GM23338 (cell line): Measurements from ENCODE around the gene CELSR3. TPM values are rescaled to one million over a fixed set of nuclear protein-coding genes. Genes with fewer than 3 reads are reported as not detected.

Source experiments
- ATAC-seq: fragments of 200-7000 bp; cut with Tn5 transposase; 3 replicates; pipeline ENCODE4 v1.9.1; 2020
- DNase-seq: peaks from one replicate; pipeline ENCODE4 v3.0.0-alpha.2; 2015; ENCODE audit warnings: low spot score
- H2AFZ ChIP-seq: fragments of 200-600 bp; sonication (generic); 2 replicates; pipeline ENCODE4 v1.8.0; 2016; ENCODE audit warnings: antibody characterized with exemption, mild to moderate bottlenecking, moderate library complexity
- H3F3A ChIP-seq: fragments of 200-600 bp; sonication (generic); replicated peaks from 2 replicates; pipeline ENCODE4 v1.8.0; 2017; ENCODE audit warnings: antibody characterized with exemption, mixed run types, low read depth
- H3K27ac ChIP-seq: fragments of 200-600 bp; sonication (generic); 2 replicates; pipeline ENCODE4 v1.6.1; 2016; ENCODE audit warnings: low read depth
- H3K27me3 ChIP-seq: fragments of 200-600 bp; sonication (generic); 2 replicates; pipeline ENCODE4 v1.8.0; 2016; ENCODE audit warnings: mild to moderate bottlenecking, mixed run types, moderate library complexity; ENCODE audit not compliant: insufficient read depth
- H3K36me3 ChIP-seq: fragments of 200-600 bp; sonication (generic); 2 replicates; pipeline ENCODE4 v1.8.0; 2016; ENCODE audit warnings: mild to moderate bottlenecking; ENCODE audit not compliant: insufficient read depth
- H3K4me1 ChIP-seq: fragments of 200-600 bp; sonication (generic); 2 replicates; pipeline ENCODE4 v1.8.0; 2016; ENCODE audit warnings: mild to moderate bottlenecking, moderate library complexity; ENCODE audit not compliant: insufficient read depth
- H3K4me2 ChIP-seq: fragments of 200-600 bp; sonication (generic); 2 replicates; pipeline ENCODE4 v1.7.1; 2017; ENCODE audit warnings: mixed run types
- H3K4me3 ChIP-seq: fragments of 200-600 bp; sonication (generic); 2 replicates; pipeline ENCODE4 v1.6.1; 2016; ENCODE audit warnings: mixed run types
- H3K79me2 ChIP-seq: fragments of 200-600 bp; sonication (generic); replicated peaks from 2 replicates; pipeline ENCODE4 v1.8.0; 2017; ENCODE audit warnings: mild to moderate bottlenecking; ENCODE audit not compliant: insufficient read depth
- H3K9me2 ChIP-seq: fragments of 200-600 bp; sonication (generic); 2 replicates; pipeline ENCODE4 v1.8.0; 2017; ENCODE audit not compliant: insufficient read depth
- H4K20me1 ChIP-seq: fragments of 200-600 bp; sonication (generic); replicated peaks from 2 replicates; pipeline ENCODE4 v1.8.0; 2017; ENCODE audit warnings: mild to moderate bottlenecking; ENCODE audit not compliant: insufficient read depth
- H3K27ac Mint-ChIP-seq: 2 replicates; pipeline ENCODE4 v1.8.0; 2020; ENCODE audit warnings: inconsistent platforms, mild to moderate bottlenecking, moderate library complexity, mixed read lengths
- H3K27me3 Mint-ChIP-seq: 3 replicates; pipeline ENCODE4 v1.8.0; 2022; ENCODE audit warnings: low read depth, mild to moderate bottlenecking, moderate library complexity, mixed read lengths, inconsistent platforms; ENCODE audit not compliant: insufficient read depth, poor library complexity
- H3K36me3 Mint-ChIP-seq: 3 replicates; pipeline ENCODE4 v1.8.0; 2021; ENCODE audit warnings: low read depth, mild to moderate bottlenecking, inconsistent platforms, moderate library complexity, mixed read lengths
- H3K4me1 Mint-ChIP-seq: 3 replicates; pipeline ENCODE4 v1.8.0; 2020; ENCODE audit warnings: mild to moderate bottlenecking, inconsistent platforms, mixed read lengths
- H3K4me3 Mint-ChIP-seq: 3 replicates; pipeline ENCODE4 v1.8.0; 2021; ENCODE audit warnings: moderate library complexity, mild to moderate bottlenecking, inconsistent platforms, mixed read lengths
- H3K9me3 Mint-ChIP-seq: 3 replicates; pipeline ENCODE4 v1.8.0; 2020; ENCODE audit warnings: moderate library complexity, mild to moderate bottlenecking, inconsistent platforms, mixed read lengths
- EZH2phosphoT487 ChIP-seq: fragments of 200-600 bp; sonication (generic); IDR thresholded peaks from one replicate; pipeline ENCODE4 v1.8.1; 2018; ENCODE audit warnings: antibody characterized with exemption; ENCODE audit not compliant: unreplicated experiment
- POLR2AphosphoS5 ChIP-seq: IDR thresholded peaks from 2 replicates; pipeline ENCODE4 v1.6.1; 2016; ENCODE audit warnings: antibody characterized with exemption, low read depth
- ZNF331 ChIP-seq: fragments of 250-450 bp; sonication (Bioruptor Pico); IDR thresholded peaks from 2 replicates; pipeline ENCODE4 v1.5.0; 2020; ENCODE audit warnings: low read depth, mild to moderate bottlenecking, moderate library complexity
- polyA plus RNA-seq: library from polyadenylated mRNA; unstranded; fragments of >200 nt; fragmentation: Nextera tagmentation; extraction: Ambion mirVana; gene quantifications from 2 replicates; pipeline ENCODE4 v1.2.1, GENCODE V29; 2016
- total RNA-seq: library from RNA; depleted of rRNA; stranded (reverse); fragments of >200 nt; shearing (Covaris generic); gene quantifications from 2 replicates; pipeline ENCODE4 v1.2.3, GENCODE V29; 2014
- TF ChIP-seq, protein P1 (sequence below), 2 experiments: fragments of 200-600 bp in 1 of 2; sonication (generic) in 1 of 2; conservative IDR thresholded peaks; 2 replicates each; pipeline versions ENCODE4 v1.5.1 to v1.6.1; 2016 to 2017; ENCODE audit warnings: antibody characterized with exemption in 2 of 2, low read depth in 2 of 2, mild to moderate bottlenecking in 2 of 2, moderate library complexity in 1 of 2
- TF ChIP-seq, protein P2 (sequence below): IDR thresholded peaks from 2 replicates; pipeline ENCODE4 v1.6.1; 2016; ENCODE audit warnings: antibody characterized with exemption

Gene CELSR3
- total and polyA plus RNA-seq, 2 experiments from 2014 or later, result 7.5 to 33.3 TPM

DNA sequence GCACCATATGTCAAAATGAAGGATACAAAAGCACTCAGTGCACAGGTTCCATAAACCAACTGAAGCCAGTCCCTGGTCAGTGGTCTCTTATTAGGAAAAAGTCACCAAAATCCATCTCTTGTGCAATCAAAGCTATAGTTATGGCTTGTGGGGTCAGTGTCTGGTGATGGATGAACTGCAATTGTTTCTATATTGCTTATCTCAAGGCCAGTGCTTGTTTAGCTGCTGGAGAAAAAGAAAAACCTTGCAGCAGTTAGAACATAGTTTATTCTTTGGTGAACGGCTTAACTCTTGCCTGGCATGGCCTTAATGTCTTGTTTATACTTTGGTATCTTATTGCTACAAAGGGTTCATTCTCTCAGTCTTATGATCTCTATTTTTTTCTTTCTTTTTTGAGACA is 50.4 kb downstream of the CELSR3 start:
- Histone ChIP-seq H3K4me1 (peaks cover 15% of the 10 kb centered on the region), H3K4me3 (no peak overlapping the region), H3K4me2 (no peak overlapping the region), H3K36me3 (peaks cover 17% of the 10 kb centered on the region), H3F3A (peaks cover 25% of the 10 kb centered on the region), H3K79me2 (peaks cover 18% of the 10 kb centered on the region), H3K9me2 (no peaks in the 10 kb centered on the region), H3K27ac (no peak overlapping the region), H3K27me3 (no peaks in the 10 kb centered on the region), H2AFZ (no peak overlapping the region), H4K20me1 (no peaks in the 10 kb centered on the region)
- TF ChIP-seq, protein P1, sequence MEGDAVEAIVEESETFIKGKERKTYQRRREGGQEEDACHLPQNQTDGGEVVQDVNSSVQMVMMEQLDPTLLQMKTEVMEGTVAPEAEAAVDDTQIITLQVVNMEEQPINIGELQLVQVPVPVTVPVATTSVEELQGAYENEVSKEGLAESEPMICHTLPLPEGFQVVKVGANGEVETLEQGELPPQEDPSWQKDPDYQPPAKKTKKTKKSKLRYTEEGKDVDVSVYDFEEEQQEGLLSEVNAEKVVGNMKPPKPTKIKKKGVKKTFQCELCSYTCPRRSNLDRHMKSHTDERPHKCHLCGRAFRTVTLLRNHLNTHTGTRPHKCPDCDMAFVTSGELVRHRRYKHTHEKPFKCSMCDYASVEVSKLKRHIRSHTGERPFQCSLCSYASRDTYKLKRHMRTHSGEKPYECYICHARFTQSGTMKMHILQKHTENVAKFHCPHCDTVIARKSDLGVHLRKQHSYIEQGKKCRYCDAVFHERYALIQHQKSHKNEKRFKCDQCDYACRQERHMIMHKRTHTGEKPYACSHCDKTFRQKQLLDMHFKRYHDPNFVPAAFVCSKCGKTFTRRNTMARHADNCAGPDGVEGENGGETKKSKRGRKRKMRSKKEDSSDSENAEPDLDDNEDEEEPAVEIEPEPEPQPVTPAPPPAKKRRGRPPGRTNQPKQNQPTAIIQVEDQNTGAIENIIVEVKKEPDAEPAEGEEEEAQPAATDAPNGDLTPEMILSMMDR (conservative IDR thresholded peaks at IDR 0.05; ENCODE audit: low read depth in 2 of 2), result no peak
- TF ChIP-seq POLR2AphosphoS5 (no peak), EZH2phosphoT487 (no peak)
- ATAC-seq (no peak), DNase-seq (no peak)
- peaks cover 16% of the 10 kb centered on the region for H3K9me3 Mint-ChIP-seq
- H3K4me3 Mint-ChIP-seq, result no peak overlapping the region
- H3K27ac Mint-ChIP-seq, result no peak overlapping the region
- H3K36me3 Mint-ChIP-seq, result peaks cover 35% of the 10 kb centered on the region
- H3K27me3 Mint-ChIP-seq, result peaks cover 15% of the 10 kb centered on the region
- peaks cover 11% of the 10 kb centered on the region; the same call in 2 of the 3 replicates for H3K4me1 Mint-ChIP-seq

DNA sequence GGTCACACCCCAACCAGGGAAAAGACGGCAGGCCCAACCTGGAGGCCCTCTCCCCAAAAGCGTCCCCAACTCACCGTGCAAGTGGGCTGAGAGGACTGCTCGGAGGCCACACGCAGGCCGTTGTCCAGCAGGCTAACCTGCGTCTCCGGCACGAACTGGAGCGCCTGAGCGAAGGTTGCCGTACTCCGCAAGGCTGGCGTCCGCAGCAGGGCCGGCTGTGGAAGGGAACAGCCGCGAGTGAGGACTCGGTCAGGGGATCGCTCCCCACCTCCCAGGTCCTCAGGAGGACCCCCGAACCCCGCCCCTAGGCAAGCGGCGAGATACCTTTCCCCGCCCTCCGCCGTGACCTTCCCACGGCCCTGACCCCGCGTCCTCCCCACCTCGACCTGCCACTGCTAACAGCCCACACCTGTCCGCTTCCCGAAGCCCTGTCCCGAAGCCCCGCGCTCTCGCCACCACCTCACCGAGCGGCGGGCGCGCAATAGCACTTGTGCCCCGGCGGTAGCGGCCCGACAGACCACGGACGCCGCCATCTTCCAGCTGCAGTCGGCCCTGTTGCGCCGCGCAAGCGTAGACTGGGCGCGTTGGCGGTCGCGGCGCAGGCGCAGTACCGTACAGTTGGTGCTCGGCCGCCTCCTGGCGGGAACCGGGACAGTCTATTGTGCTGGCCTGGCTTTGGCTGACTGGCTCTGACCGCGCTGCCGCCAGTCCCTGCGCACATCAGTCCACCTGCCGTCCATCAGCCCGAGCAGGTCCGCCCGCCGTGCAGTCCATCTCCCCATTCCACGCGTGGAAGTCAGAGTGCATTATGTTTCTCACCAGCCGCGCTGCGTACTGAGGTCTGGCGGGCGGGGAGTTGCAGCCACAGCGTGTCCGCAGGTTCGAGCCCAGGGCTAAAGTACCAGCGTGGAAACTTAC is 53.3 kb downstream of the CELSR3 start, which contains the start of gene UQCRC1:
TSS of gene UQCRC1 (minus strand) at position 559 of the 918 bp plus-strand sequence. CDS start at position 533, 26 bp downstream.
- H3K27ac Mint-ChIP-seq, result peak within 1 kb of the TSS; percentile 96
- H3K27ac ChIP-seq, result peak within 1 kb of the TSS; percentile 94
- peak within 1 kb of the TSS; percentile 97 for H3K4me3 Mint-ChIP-seq

More for the DNA sequence above, 53.3 kb downstream of the CELSR3 start, which contains the start of gene UQCRC1:
- Histone ChIP-seq H3K4me3 (peak within 1 kb of the TSS; percentile 88), H3K36me3 (peaks cover 24% of the 10 kb centered on the region), H3K27me3 (no peaks in the 10 kb centered on the region), H3F3A (peaks cover 24% of the 10 kb centered on the region), H3K79me2 (peaks cover 38% of the 10 kb centered on the region), H3K4me2 (peak within 1 kb of the TSS; percentile 84), H3K9me2 (no peaks in the 10 kb centered on the region), H2AFZ (peak within 1 kb of the TSS; percentile 96), H3K4me1 (peaks cover 15% of the 10 kb centered on the region), H4K20me1 (no peaks in the 10 kb centered on the region; the same call in 1 of the 2 replicates)
- H3K36me3 Mint-ChIP-seq, result peaks cover 43% of the 10 kb centered on the region
- no peaks in the 10 kb centered on the region; the same call in 1 of the 3 replicates for H3K9me3 Mint-ChIP-seq
- peaks cover 9% of the 10 kb centered on the region for H3K27me3 Mint-ChIP-seq
- peaks cover 11% of the 10 kb centered on the region; the same call in 2 of the 3 replicates for H3K4me1 Mint-ChIP-seq
- peak; percentile 99 for TF ChIP-seq POLR2AphosphoS5
- TF ChIP-seq ZNF331 (CRISPR knock-in tag), result no peak
- TF ChIP-seq, protein P1 (conservative IDR thresholded peaks at IDR 0.05; ENCODE audit: low read depth in 2 of 2), result peak; percentile 31 to 64
- TF ChIP-seq, protein P2, sequence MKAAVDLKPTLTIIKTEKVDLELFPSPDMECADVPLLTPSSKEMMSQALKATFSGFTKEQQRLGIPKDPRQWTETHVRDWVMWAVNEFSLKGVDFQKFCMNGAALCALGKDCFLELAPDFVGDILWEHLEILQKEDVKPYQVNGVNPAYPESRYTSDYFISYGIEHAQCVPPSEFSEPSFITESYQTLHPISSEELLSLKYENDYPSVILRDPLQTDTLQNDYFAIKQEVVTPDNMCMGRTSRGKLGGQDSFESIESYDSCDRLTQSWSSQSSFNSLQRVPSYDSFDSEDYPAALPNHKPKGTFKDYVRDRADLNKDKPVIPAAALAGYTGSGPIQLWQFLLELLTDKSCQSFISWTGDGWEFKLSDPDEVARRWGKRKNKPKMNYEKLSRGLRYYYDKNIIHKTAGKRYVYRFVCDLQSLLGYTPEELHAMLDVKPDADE, result 0 out of 2 replicates have a peak, but pooled peaks have one; percentile 14
- ATAC-seq (peak; percentile 96), DNase-seq (peak; percentile 95)
